NCI-H146 (cell line): ENCODE results near the gene ADGRE3.
A peak's percentile ranks its signal among the peaks of the same experiment; 100 is the strongest.
"Not testable (repeated sequence)": the region's sequence is repeated elsewhere in the genome, so short reads cannot be mapped to it uniquely, and the experiment has no call there.

Experiments used
- DNase-seq: peaks from one replicate; lab custom pipeline; 2025; lab: John Stamatoyannopoulos, UW

The ADGRE3 gene

GRCh38 chr19:14595558-14595957 is 79.1 kb downstream of the ADGRE3 start:
- no peak for DNase-seq

DNA sequence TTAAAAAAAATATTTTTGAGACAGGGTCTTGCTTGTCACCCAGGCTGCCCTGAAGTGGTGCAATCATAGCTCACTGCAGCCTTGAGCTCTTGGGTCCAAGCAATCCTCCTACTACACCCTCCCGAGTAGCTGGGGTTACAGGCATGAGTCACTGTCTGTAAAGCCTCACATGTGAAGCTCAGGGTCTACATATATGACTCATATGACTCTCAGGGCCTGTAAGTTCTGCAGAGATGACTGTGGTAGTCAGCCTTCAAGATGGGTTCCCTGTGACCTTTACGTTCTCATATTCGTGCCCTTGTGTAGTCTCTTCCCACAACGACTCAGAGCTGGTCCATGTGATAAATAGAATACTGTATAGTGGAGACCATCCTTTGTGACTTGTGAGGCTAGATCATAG is 85.2 kb downstream of the ADGRE3 start:
- not testable (repeated sequence) for DNase-seq

- not testable (repeated sequence) for DNase-seq
These were observed 89.5 kb downstream of the ADGRE3 start for GRCh38 chr19:14585187-14585586.

GRCh38 chr19:14584372-14584771 is 90.3 kb downstream of the ADGRE3 start:
- DNase-seq, result not testable (repeated sequence)

GRCh38 chr19:14582894-14583340 is 91.7 kb downstream of the ADGRE3 start, which contains the start of gene CLEC17A:
CLEC17A (plus strand) TSS chr19:14583084; CDS start chr19:14583161, 77 bp downstream.
- DNase-seq, result no peak

DNA sequence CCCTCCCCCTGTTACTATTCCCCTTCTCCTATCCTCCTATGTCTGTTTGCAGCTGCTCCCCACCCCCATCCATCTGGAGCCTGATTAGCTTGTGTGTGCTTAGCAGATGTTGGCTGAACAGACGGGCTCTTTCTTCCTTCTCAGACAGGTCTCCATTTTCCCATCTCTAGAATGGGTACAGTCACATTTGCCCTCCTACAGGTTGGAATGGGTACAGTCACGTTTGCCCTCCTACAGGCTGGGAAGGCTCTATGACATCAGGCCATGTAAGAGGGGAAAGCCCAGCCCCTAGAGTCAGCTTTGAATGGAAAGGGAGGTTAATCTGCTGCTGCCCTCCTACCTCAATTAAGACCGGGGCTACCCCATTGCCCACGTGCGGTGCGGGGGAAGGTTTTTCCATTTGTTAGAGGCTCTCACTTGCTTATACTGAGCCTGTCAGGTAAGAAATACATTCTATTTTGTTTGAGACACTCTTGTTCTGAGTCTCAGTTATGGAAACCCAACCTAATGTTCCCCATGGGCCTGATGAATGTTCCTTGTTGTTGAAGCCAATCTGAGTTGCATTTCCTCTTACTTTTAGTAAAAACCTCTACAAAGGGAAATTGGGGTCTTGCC is 93.9 kb downstream of the ADGRE3 start:
- no peak for DNase-seq

- no peak for DNase-seq
These were observed 96.7 kb downstream of the ADGRE3 start for GRCh38 chr19:14577885-14578427.

DNA sequence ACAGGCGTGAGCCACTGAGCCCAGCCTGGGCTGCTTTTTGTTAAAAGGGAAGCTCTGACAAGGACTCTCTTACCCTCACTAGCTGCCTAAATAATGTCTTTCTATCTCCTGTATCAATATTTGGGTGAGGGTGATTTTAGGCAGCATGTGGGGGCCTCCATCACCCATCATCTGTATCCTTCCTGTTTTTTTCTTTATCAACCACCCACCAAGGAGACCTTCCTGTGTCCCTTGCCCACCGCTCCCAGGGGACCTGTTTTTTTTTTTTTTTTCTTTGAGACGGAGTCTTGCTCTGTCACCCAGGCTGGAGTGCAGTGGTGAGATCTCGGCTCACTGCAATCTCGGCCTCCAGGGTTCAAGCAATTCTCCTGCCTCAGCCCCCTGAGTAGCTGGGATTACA is 97.4 kb downstream of the ADGRE3 start:
- DNase-seq, result no peak

DNA sequence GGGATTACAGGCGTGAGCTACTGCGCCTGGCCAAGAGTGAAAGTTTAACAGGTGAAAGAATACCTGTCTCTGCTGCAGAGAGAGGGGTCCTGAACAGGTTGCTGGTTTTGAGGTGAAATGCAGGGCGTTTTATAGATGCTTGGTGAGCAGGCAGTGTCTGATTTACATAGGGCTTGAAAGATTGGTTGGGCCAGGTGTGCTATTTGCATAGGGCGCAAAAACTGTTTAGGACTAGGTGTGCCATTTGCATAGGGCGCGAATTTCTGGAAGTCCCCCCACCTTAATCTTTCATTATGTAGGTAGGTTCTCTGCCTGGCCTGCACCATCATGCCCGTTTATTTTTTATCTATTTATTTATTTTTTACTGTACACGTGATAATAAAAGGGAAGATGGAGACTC is 98.3 kb downstream of the ADGRE3 start:
- no peak for DNase-seq

GRCh38 chr19:14575428-14575980 is 99.1 kb downstream of the ADGRE3 start:
- DNase-seq, result no peak

DNA sequence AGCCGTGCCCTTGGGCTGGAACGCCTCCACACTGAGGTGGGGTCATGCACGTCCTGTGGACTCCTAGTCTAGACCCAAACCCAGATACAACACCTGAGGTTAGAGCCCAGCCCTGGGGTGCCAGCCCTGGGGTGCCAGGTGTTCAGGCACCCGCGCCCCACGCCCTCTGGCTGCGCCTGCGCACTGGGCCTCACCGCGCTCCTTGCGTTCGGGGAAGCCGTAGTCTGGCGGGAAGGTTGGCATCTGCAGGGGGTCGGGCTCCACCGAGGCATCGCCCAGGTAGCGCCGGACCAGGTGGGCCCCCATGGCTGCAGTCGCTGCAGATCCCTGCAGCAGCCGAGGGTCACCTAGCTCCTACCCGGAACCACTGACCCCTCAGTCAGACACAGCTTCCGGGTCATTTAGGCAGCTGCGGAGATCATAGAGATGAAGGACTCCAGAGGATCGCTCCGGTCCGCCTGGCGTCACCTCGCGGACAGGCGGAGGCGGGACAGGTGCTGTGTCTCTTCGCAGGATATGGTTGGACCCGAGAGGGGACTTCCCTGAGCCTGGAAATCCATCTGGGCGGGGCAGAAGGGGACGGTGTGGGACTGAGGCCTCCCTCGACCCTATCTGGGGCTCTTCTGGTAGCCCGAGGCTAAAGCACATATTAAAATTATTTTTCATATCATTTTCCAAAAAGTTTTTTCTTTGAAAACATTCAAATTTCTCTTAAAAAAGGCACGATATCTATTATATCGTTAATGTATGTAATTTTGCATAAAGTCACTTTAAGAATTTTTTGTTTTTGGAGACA is 102.8 kb downstream of the ADGRE3 start, which contains the start of gene NDUFB7:
Gene NDUFB7, minus strand, starts transcription at position 372 of the 796 bp plus-strand sequence. Its CDS starts 66 bp downstream, at position 306.
- DNase-seq, result peak; percentile 97

DNA sequence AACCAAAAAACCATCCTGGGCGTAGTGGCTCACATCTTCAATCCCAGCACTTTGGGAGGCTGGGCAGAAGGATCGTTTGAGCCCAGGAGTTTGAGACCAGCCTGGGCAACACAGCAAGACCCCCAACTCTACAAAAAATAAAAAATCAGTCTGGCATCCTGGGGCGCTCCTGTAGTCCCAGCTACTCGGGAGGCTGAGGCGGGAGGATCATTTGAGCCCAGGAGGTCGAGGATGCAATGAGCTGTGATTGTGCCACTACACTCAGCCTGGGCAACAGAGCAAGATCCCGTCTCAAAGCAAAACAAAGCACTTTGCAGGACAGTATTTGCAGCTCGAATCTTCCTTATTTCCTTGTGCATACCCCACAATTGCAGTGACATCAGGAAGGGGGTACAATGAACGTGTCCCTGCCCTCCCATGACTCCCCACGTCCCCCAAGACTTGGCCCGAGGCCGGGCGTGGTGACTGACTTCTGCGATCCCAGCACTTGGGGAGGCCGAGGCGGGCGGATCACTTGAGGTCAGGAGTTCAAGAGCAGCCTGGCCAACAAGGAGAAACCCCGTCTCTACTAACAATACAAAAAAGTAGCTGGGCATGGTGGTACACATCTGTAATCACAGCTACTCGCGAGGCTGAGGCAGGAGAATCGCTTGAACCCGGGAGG is 103.6 kb downstream of the ADGRE3 start:
- no peak for DNase-seq
